CD14-positive monocyte (primary cell): ENCODE results near the gene SEMA4A. TPM values are rescaled to one million over a fixed set of nuclear protein-coding genes. Genes with fewer than 3 reads are reported as not detected.

Experiments
- DNase-seq, 3 donors: peaks; one replicate each; pipeline ENCODE4 v3.0.0-alpha.2; 2011 to 2022
- H2AFZ ChIP-seq: 2 replicates; pipeline ENCODE4 v1.6.0; 2012; ENCODE audit warnings: mild to moderate bottlenecking, low read depth, low read length, inconsistent platforms; ENCODE audit not compliant: insufficient read depth, poor library complexity, severe bottlenecking
- H3K27ac ChIP-seq, 2 donors: 1 replicate in 1 of 2; 2 replicates in 1 of 2; pipeline ENCODE4 v1.5.1; 2012 to 2013; ENCODE audit warnings: low read length in 2 of 2, control low read depth in 1 of 2, inconsistent platforms in 1 of 2, low read depth in 1 of 2, mild to moderate bottlenecking in 1 of 2
- H3K27me3 ChIP-seq, 2 donors: one replicate each; pipeline versions ENCODE4 v1.6.0 to v1.6.1; 2011 to 2013; ENCODE audit warnings: low read length in 2 of 2; ENCODE audit not compliant: control insufficient read depth in 2 of 2, insufficient read depth in 2 of 2
- H3K36me3 ChIP-seq, 2 donors: replicated peaks in 1 of 2; 1 replicate in 1 of 2; 2 replicates in 1 of 2; pipeline versions ENCODE4 v1.5.1 to v1.6.1; 2012 to 2013; ENCODE audit warnings: low read length in 2 of 2, control low read depth in 1 of 2, inconsistent platforms in 1 of 2, mild to moderate bottlenecking in 1 of 2; ENCODE audit not compliant: insufficient read depth in 2 of 2, control insufficient read depth in 1 of 2
- H3K4me1 ChIP-seq, 2 donors: 1 replicate in 1 of 2; 2 replicates in 1 of 2; pipeline versions ENCODE4 v1.5.1 to v1.6.1; 2012 to 2013; ENCODE audit warnings: low read length in 2 of 2, control low read depth in 1 of 2, inconsistent platforms in 1 of 2, mild to moderate bottlenecking in 1 of 2, moderate library complexity in 1 of 2; ENCODE audit not compliant: insufficient read depth in 2 of 2, control insufficient read depth in 1 of 2
- H3K4me2 ChIP-seq: replicated peaks from 2 replicates; pipeline ENCODE3; 2012; ENCODE audit warnings: low read length, moderate library complexity, mild to moderate bottlenecking; ENCODE audit not compliant: poor library complexity, severe bottlenecking; ENCODE audit errors: extremely low read depth
- H3K4me3 ChIP-seq, 3 experiments: fragments of 200-600 bp in 1 of 3; sonication (generic) in 1 of 3; replicated peaks in 1 of 3; 1 replicate in 2 of 3; 2 replicates in 1 of 3; pipeline ENCODE4 v1.5.1; 2011 to 2013; ENCODE audit warnings: low read length in 3 of 3, mild to moderate bottlenecking in 3 of 3, control low read depth in 2 of 3, low read depth in 2 of 3, inconsistent platforms in 1 of 3, moderate library complexity in 1 of 3
- H3K79me2 ChIP-seq: 2 replicates; pipeline ENCODE4 v1.6.0; 2012; ENCODE audit warnings: mild to moderate bottlenecking, control low read depth, inconsistent platforms, low read length, moderate library complexity; ENCODE audit not compliant: insufficient read depth
- H3K9ac ChIP-seq: 2 replicates; pipeline ENCODE4 v1.6.0; 2017; ENCODE audit warnings: low read length, mild to moderate bottlenecking; ENCODE audit not compliant: insufficient read depth, poor library complexity, severe bottlenecking
- H3K9me3 ChIP-seq, 2 donors: replicated peaks in 1 of 2; 1 replicate in 1 of 2; 2 replicates in 1 of 2; pipeline versions ENCODE4 v1.5.1 to v1.6.1; 2012 to 2013; ENCODE audit warnings: low read length in 2 of 2, control low read depth in 1 of 2; ENCODE audit not compliant: control insufficient read depth in 1 of 2, insufficient read depth in 1 of 2
- H4K20me1 ChIP-seq: 2 replicates; pipeline ENCODE4 v1.6.0; 2012; ENCODE audit warnings: mild to moderate bottlenecking, low read length, control low read depth, moderate library complexity; ENCODE audit not compliant: insufficient read depth
- H3K27ac Mint-ChIP-seq, 7 donors: one replicate each; pipeline ENCODE4 v1.8.0; 2020; ENCODE audit warnings: mild to moderate bottlenecking in 7 of 7, mixed read lengths in 7 of 7, moderate library complexity in 6 of 7, inconsistent platforms in 2 of 7
- H3K27me3 Mint-ChIP-seq, 3 donors: one replicate each; pipeline ENCODE4 v1.8.0; 2021 to 2022; ENCODE audit warnings: low read depth in 3 of 3, mild to moderate bottlenecking in 3 of 3, mixed read lengths in 3 of 3, moderate library complexity in 3 of 3, inconsistent platforms in 1 of 3
- H3K36me3 Mint-ChIP-seq, 2 donors: one replicate each; pipeline ENCODE4 v1.8.0; 2020; ENCODE audit warnings: mixed read lengths in 2 of 2, inconsistent platforms in 1 of 2, mild to moderate bottlenecking in 1 of 2
- H3K4me1 Mint-ChIP-seq: one replicate; pipeline ENCODE4 v1.8.0; 2020; ENCODE audit warnings: mild to moderate bottlenecking, mixed read lengths
- H3K4me3 Mint-ChIP-seq, 2 donors: one replicate each; pipeline ENCODE4 v1.8.0; 2020; ENCODE audit warnings: mild to moderate bottlenecking in 2 of 2, mixed read lengths in 2 of 2, moderate library complexity in 1 of 2
- H3K9me3 Mint-ChIP-seq, 7 donors: one replicate each; pipeline ENCODE4 v1.8.0; 2020 to 2022; ENCODE audit warnings: mixed read lengths in 7 of 7, mild to moderate bottlenecking in 6 of 7, moderate library complexity in 6 of 7, inconsistent platforms in 2 of 7
- WGBS: methylation state at CpG from one replicate; pipeline ENCODE4 v1.1.5; 2013; ENCODE audit warnings: missing lambda C conversion rate; ENCODE audit not compliant: insufficient coverage; 5-methylcytosine and 5-hydroxymethylcytosine counted together
- intact Hi-C, 2 donors: fragments of 100-400 bp; cut with micrococcal nuclease; formaldehyde crosslinking; loops; one replicate each; pipeline versions ENCODE4 v1.15.0 to v1.15.1; 2023
- polyA plus RNA-seq, 3 donors: library from polyadenylated mRNA; depleted of rRNA in 1 of 3; unstranded in 2 of 3; stranded (reverse) in 1 of 3; fragments of 300-500 nt in 2 of 3; fragments of >200 nt in 1 of 3; fragmentation: Illumina TruSeq in 2 of 3; gene quantifications; 1 replicate in 2 of 3; 2 replicates in 1 of 3; pipeline ENCODE4 v1.2.3, GENCODE V29; 2012 to 2021
- TF ChIP-seq, protein P1 (sequence below): fragments of 200-600 bp; IDR thresholded peaks from one replicate; pipeline ENCODE4 v1.8.0; 2022; ENCODE audit warnings: antibody characterized with exemption, mild to moderate bottlenecking

Gene SEMA4A
- polyA plus RNA-seq, 3 donors = 72.3 to 121 (median 116) TPM

DNA sequence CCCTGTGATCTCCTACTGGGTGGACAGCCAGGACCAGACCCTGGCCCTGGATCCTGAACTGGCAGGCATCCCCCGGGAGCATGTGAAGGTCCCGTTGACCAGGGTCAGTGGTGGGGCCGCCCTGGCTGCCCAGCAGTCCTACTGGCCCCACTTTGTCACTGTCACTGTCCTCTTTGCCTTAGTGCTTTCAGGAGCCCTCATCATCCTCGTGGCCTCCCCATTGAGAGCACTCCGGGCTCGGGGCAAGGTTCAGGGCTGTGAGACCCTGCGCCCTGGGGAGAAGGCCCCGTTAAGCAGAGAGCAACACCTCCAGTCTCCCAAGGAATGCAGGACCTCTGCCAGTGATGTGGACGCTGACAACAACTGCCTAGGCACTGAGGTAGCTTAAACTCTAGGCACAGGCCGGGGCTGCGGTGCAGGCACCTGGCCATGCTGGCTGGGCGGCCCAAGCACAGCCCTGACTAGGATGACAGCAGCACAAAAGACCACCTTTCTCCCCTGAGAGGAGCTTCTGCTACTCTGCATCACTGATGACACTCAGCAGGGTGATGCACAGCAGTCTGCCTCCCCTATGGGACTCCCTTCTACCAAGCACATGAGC is 23.3 kb downstream of the SEMA4A start:
- peaks cover 41% of the 10 kb centered on the region for H4K20me1 ChIP-seq

DNA sequence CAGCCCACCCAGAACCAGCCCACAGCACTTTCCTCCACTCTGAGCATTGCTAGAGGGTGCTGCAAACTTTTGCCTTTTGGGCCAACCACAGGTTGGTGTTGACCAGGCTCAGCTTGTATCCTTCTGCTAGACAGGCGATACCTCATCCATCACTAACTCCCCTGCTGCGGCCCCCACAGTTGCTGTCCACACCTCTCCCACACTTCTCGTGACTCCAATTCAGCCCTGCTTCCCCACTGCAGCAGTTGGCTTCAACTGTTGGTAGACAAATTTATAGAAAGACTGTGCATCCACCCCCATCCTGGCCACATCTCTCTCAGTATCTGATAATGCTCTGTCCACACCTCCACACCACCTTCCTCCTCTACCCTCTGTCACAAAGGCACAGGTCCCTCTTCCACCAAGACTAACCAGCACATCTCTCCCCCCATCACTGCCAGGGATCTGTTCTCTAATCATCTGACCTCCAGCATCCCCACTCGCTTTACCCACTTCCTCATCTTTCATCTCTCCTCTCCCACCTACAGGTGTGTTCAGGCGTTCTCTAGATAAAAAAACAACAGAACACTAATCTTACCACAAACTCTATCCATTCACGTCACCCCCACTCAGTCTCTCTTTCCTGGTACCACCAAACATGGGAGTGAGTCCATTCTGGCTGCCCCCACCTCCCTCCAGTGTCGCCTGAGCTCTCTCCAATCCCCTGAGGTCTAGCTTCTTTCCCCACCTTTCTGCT is 24.7 kb downstream of the SEMA4A start:
- Histone ChIP-seq H3K27ac (no peak overlapping the region), H3K4me1 (no peaks in the 10 kb centered on the region), H4K20me1 (peaks cover 31% of the 10 kb centered on the region), H3K36me3 (peaks cover 54 to 56% of the 10 kb centered on the region in 2 donors), H3K9ac (no peak overlapping the region), H3K27me3 (no peaks in the 10 kb centered on the region), H3K4me3 (no peak overlapping the region), H3K9me3 (no peaks in the 10 kb centered on the region), H2AFZ (no peak overlapping the region), H3K79me2 (no peaks in the 10 kb centered on the region), H3K4me2 (no peak overlapping the region)
- WGBS = 81% methylated on average over 7 of the region's 7 CpGs
- intact Hi-C loops = no loop called here
- Mint-ChIP-seq H3K9me3 (no peaks in the 10 kb centered on the region), H3K4me1 (peaks cover 3% of the 10 kb centered on the region), H3K27me3 (peaks cover 0 to 2% (median 0%) of the 10 kb centered on the region in 3 donors), H3K4me3 (no peak overlapping the region), H3K36me3 (peaks cover 54 to 59% of the 10 kb centered on the region in 2 donors), H3K27ac (peak overlapping the region in 1 of 7 donors; percentile 33)
- DNase-seq = no peak
- TF ChIP-seq, protein P1, sequence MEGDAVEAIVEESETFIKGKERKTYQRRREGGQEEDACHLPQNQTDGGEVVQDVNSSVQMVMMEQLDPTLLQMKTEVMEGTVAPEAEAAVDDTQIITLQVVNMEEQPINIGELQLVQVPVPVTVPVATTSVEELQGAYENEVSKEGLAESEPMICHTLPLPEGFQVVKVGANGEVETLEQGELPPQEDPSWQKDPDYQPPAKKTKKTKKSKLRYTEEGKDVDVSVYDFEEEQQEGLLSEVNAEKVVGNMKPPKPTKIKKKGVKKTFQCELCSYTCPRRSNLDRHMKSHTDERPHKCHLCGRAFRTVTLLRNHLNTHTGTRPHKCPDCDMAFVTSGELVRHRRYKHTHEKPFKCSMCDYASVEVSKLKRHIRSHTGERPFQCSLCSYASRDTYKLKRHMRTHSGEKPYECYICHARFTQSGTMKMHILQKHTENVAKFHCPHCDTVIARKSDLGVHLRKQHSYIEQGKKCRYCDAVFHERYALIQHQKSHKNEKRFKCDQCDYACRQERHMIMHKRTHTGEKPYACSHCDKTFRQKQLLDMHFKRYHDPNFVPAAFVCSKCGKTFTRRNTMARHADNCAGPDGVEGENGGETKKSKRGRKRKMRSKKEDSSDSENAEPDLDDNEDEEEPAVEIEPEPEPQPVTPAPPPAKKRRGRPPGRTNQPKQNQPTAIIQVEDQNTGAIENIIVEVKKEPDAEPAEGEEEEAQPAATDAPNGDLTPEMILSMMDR = no peak

More for the DNA sequence above, 23.3 kb downstream of the SEMA4A start:
- Histone ChIP-seq H3K79me2 (no peaks in the 10 kb centered on the region), H3K9ac (no peak overlapping the region), H3K9me3 (no peaks in the 10 kb centered on the region), H3K4me3 (no peak overlapping the region), H3K36me3 (peaks cover 64 to 67% of the 10 kb centered on the region in 2 donors), H3K27ac (no peak overlapping the region), H3K27me3 (no peaks in the 10 kb centered on the region), H2AFZ (no peak overlapping the region), H3K4me1 (no peaks in the 10 kb centered on the region), H3K4me2 (no peak overlapping the region)
- peaks cover 62 to 69% of the 10 kb centered on the region in 2 donors for H3K36me3 Mint-ChIP-seq
- intact Hi-C loops = no loop called here
- peaks cover 3% of the 10 kb centered on the region for H3K4me1 Mint-ChIP-seq
- WGBS = 100% methylated on average over 8 of the region's 12 CpGs
- H3K27ac Mint-ChIP-seq = no peak overlapping the region
- H3K27me3 Mint-ChIP-seq = peaks cover 0 to 2% (median 0%) of the 10 kb centered on the region in 3 donors
- DNase-seq = no peak
- H3K9me3 Mint-ChIP-seq = peaks cover 0 to 2% (median 0%) of the 10 kb centered on the region in 7 donors
- no peak overlapping the region for H3K4me3 Mint-ChIP-seq
- TF ChIP-seq, protein P1 = no peak
